Parathyroid adenoma (tissue), 2 donors: ENCODE data around the gene NRTN.

Experiments
- H2AFZ ChIP-seq: fragments of 300-600 bp; sonication (generic); one replicate; pipeline ENCODE4 v1.7.0; 2017; ENCODE audit warnings: antibody characterized with exemption, mild to moderate bottlenecking
- H3K27ac ChIP-seq: fragments of 300-600 bp; sonication (generic); one replicate; pipeline ENCODE4 v1.7.0; 2017
- H3K27me3 ChIP-seq: fragments of 300-600 bp; sonication (generic); one replicate; pipeline ENCODE4 v1.7.0; 2017; ENCODE audit warnings: low read length; ENCODE audit not compliant: control insufficient read depth, insufficient read depth
- H3K36me3 ChIP-seq: fragments of 300-600 bp; sonication (generic); one replicate; pipeline ENCODE4 v1.7.0; 2017; ENCODE audit warnings: low read length; ENCODE audit not compliant: control insufficient read depth, insufficient read depth
- H3K4me1 ChIP-seq: fragments of 300-600 bp; sonication (generic); one replicate; pipeline ENCODE4 v1.7.0; 2017; ENCODE audit warnings: control low read depth
- H3K4me2 ChIP-seq: fragments of 300-600 bp; sonication (generic); one replicate; pipeline ENCODE4 v1.7.0; 2017; ENCODE audit warnings: low read length
- H3K4me3 ChIP-seq: fragments of 300-600 bp; sonication (generic); one replicate; pipeline ENCODE4 v1.7.0; 2017; ENCODE audit warnings: low read depth, low read length
- H3K79me2 ChIP-seq: fragments of 300-600 bp; sonication (generic); one replicate; pipeline ENCODE4 v1.7.0; 2017; ENCODE audit warnings: control low read depth
- H3K9ac ChIP-seq: fragments of 300-600 bp; sonication (generic); one replicate; pipeline ENCODE4 v1.7.0; 2017; ENCODE audit warnings: mild to moderate bottlenecking
- H3K9me3 ChIP-seq: fragments of 300-600 bp; sonication (generic); one replicate; pipeline ENCODE4 v1.7.0; 2017; ENCODE audit warnings: low read length; ENCODE audit not compliant: control insufficient read depth
- TF ChIP-seq, protein P1 (sequence below): fragments of 300-600 bp; sonication (generic); IDR thresholded peaks from one replicate; pipeline ENCODE4 v1.7.0; 2017; ENCODE audit warnings: antibody characterized with exemption, mild to moderate bottlenecking
- donor health status: primary hyperparathyroidism.

The NRTN gene

DNA sequence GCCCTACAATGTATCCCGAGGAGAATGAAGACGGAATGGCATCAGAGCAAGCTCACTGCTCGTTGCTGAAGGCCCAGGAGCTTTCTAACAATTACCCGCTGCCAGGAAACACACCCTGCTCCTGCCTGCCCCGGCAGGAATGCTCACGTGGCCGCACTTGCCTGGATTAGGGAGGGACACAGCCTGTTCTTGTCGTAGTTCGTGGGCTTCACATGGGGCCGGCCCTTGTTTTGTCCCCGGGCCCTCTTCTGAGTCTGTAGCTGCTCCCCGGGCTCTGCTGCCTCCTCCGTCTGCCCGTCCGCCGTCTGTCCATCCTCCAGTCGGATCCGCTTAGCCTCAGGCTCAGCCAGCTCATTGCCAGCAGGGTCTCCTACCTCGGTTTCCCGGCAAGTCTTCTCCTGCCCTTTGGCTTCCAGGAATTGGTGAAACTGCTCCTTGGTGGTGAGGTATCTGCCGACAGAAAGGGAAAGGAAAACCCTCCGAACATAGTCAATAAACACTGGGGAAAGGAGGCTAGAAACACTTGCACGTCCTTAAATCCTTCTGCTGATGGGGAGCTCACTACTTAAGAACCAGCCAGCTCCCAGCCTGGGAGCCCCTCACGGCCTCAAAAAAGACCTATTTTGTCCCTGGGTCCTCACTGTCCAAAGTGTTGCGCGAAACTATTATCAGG is 14.8 kb upstream of the NRTN start:
- TF ChIP-seq, protein P1, sequence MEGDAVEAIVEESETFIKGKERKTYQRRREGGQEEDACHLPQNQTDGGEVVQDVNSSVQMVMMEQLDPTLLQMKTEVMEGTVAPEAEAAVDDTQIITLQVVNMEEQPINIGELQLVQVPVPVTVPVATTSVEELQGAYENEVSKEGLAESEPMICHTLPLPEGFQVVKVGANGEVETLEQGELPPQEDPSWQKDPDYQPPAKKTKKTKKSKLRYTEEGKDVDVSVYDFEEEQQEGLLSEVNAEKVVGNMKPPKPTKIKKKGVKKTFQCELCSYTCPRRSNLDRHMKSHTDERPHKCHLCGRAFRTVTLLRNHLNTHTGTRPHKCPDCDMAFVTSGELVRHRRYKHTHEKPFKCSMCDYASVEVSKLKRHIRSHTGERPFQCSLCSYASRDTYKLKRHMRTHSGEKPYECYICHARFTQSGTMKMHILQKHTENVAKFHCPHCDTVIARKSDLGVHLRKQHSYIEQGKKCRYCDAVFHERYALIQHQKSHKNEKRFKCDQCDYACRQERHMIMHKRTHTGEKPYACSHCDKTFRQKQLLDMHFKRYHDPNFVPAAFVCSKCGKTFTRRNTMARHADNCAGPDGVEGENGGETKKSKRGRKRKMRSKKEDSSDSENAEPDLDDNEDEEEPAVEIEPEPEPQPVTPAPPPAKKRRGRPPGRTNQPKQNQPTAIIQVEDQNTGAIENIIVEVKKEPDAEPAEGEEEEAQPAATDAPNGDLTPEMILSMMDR, result no peak
- Histone ChIP-seq H3K4me1 (no peaks in the 10 kb centered on the region), H3K27me3 (no peaks in the 10 kb centered on the region), H3K27ac (no peak overlapping the region), H3K36me3 (no peaks in the 10 kb centered on the region), H3K9ac (no peak overlapping the region), H2AFZ (peak overlapping the region; percentile 87), H3K4me2 (peak overlapping the region; percentile 76), H3K9me3 (no peaks in the 10 kb centered on the region), H3K4me3 (peak overlapping the region; percentile 90), H3K79me2 (no peaks in the 10 kb centered on the region)

DNA sequence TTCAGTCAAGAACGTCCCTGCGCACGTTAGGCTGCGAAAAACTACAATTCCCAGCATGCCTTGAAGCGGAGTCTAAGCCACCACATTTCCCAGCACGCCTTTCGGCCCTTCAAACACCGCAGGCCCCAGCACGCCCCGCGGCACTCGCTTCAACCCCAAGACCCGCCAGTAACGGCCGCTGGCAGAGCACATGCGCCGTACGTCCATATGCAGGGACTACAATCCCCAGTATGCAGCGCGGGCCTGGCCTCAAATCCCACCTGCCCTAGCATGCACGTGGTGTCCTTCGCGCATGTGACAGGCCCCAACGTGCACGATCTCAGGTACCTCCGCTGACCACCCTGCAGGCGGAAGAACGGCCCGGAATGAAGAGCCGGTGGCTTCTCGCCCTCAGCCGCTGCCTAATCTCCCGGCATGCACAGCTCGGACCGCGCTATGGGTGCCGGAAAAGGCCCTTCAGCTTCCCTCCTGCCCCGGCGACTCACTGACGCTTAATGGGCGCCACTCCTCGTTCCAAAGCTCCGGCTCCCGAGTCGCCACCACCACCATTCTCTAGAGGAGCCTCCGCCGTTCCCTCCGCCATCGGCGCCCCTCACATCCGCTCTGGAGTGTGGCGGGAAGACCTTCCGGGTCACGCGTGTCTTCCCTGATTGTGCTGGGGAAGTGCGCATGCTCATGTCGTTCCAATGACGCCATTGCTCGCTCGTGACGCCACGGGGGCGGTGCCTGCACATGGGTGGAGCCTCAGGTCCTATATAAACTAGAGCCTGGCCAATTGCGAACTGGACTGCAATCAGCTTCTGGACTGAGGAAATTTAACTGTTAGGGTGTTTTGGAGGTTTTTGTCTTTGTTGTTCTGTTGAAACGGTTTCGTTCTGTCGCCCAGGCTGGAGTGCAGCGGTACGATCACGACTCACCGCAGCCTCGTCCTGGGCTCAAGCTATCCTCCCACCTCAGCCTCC is 14.0 kb upstream of the NRTN start, which contains the start of gene DUS3L:
Gene DUS3L (minus strand): TSS at position 605 of the 962 bp plus-strand sequence. CDS start 22 bp downstream, at position 583.
- Histone ChIP-seq H3K36me3 (no peaks in the 10 kb centered on the region), H2AFZ (peak within 1 kb of the TSS; percentile 87), H3K4me3 (peak within 1 kb of the TSS; percentile 90), H3K9me3 (no peaks in the 10 kb centered on the region), H3K9ac (no peak within 1 kb of the TSS), H3K4me1 (no peaks in the 10 kb centered on the region), H3K27ac (peak within 1 kb of the TSS; percentile 87), H3K27me3 (no peaks in the 10 kb centered on the region), H3K4me2 (peak within 1 kb of the TSS; percentile 76), H3K79me2 (no peaks in the 10 kb centered on the region)
- TF ChIP-seq, protein P1, result no peak

DNA sequence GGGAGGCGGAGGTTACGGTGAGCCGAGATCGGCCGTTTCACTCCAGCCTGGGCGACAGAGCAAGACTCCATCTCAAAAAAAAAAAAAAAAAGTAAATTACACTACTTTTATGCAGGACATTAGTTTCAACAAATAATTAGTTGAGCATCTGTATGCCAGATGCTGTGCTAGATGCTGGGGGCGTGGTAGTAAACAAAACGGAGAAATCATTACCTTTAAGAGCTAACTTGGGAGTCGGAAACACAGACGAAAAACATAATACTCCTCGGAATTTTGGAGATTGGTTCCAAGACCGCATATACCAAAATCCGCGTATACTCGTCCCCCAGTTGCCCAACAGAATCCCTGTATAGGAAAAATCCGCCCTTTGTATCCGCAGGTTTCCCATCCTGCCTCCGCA is 12.6 kb upstream of the NRTN start:
- no peaks in the 10 kb centered on the region for H3K79me2 ChIP-seq
- TF ChIP-seq, protein P1, result no peak

DNA sequence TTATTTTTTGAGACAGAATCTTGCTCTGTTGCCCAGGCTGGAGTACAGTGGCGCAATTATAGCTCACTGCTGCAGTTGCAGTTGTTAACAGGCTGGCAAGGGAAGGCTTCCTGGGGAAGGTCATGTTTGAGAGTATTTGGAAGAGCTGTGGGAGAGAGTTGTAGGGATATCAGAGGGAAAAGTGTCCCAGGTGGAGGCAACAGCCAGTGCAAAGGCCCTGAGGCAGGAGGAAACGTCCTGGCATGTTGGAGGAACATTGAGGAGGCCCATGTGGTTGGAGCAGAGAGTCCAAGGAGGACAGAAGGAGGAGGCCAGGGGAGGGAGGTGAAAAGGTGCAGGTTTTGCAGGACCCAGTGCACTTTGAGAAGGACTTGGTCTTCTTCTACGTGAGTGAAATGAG is 11.7 kb upstream of the NRTN start:
- Histone ChIP-seq H3K9ac (no peak overlapping the region), H3K27ac (no peak overlapping the region), H3K36me3 (no peaks in the 10 kb centered on the region), H3K4me3 (no peak overlapping the region), H3K79me2 (no peaks in the 10 kb centered on the region), H3K4me2 (no peak overlapping the region), H3K4me1 (no peaks in the 10 kb centered on the region), H2AFZ (no peak overlapping the region), H3K27me3 (no peaks in the 10 kb centered on the region), H3K9me3 (no peaks in the 10 kb centered on the region)
- TF ChIP-seq, protein P1, result no peak

More for the DNA sequence above, 12.6 kb upstream of the NRTN start:
- H3K9me3 ChIP-seq, result no peaks in the 10 kb centered on the region
- H3K4me1 ChIP-seq, result no peaks in the 10 kb centered on the region
- H2AFZ ChIP-seq, result no peak overlapping the region
- H3K4me2 ChIP-seq, result no peak overlapping the region
- H3K27me3 ChIP-seq, result no peaks in the 10 kb centered on the region
- no peak overlapping the region for H3K27ac ChIP-seq
- H3K4me3 ChIP-seq, result no peak overlapping the region
- H3K36me3 ChIP-seq, result no peaks in the 10 kb centered on the region
- no peak overlapping the region for H3K9ac ChIP-seq
